HCT116 (cell line): ENCODE data around the gene OPN3. TPM values are rescaled to one million over a fixed set of nuclear protein-coding genes. Genes with fewer than 3 reads are reported as not detected.

Experiments used
- ATAC-seq: fragments of 200-7000 bp; cut with Tn5 transposase; 2 replicates; pipeline ENCODE4 v1.9.1; 2020; ENCODE audit warnings: mild to moderate bottlenecking, moderate library complexity
- BruUV-seq: library from RNA; stranded (reverse); fragments of 400-500 nt; replicated peaks from 2 replicates; lab custom pipeline; 2021; lab: Mats Ljungman, UMichigan
- CTCF ChIA-PET: fragments of 300-600 bp; sonication (Branson Sonifier 250); formaldehyde crosslinking; loops from one replicate; lab custom pipeline; 2021; ENCODE audit warnings: antibody characterized with exemption; lab: Charles Lee
- POLR2A ChIA-PET: fragments of 300-600, 350-600 bp; sonication (Branson Sonifier 250); formaldehyde crosslinking; loops from one replicate; lab custom pipeline; 2021; ENCODE audit warnings: antibody characterized with exemption; lab: Charles Lee
- RAD21 ChIA-PET, 2 experiments: fragments of 300-600 bp; sonication (Branson Sonifier 250); formaldehyde crosslinking; loops; one replicate each; lab custom pipeline; 2023; ENCODE audit warnings: low total read pairs in 2 of 2; ENCODE audit not compliant: uncharacterized antibody in 2 of 2, unreplicated experiment in 2 of 2, low non-redundant PET in 1 of 2; lab: Charles Lee
- DNase-seq: peaks from one replicate; pipeline ENCODE4 v3.0.0-alpha.2; 2010; ENCODE audit warnings: low read depth, low spot score
- H2AFZ ChIP-seq: fragments of 200-600 bp; shearing (Covaris generic), sonication (generic); 2 replicates; pipeline ENCODE4 v1.6.1; 2017; ENCODE audit warnings: low read depth, mixed run types, mixed read lengths, antibody characterized with exemption, low read length; ENCODE audit not compliant: poor library complexity, severe bottlenecking
- H3K27ac ChIP-seq: 2 replicates; pipeline ENCODE4 v1.5.1; 2012; ENCODE audit warnings: low read depth, low read length
- H3K27me3 ChIP-seq: fragments of 200-600 bp; sonication (generic); 2 replicates; pipeline ENCODE4 v1.6.1; 2016; ENCODE audit warnings: mixed run types, low read length, mixed read lengths; ENCODE audit not compliant: insufficient read depth
- H3K36me3 ChIP-seq, 2 experiments: fragments of 200-500 bp in 1 of 2; fragments of 200-600 bp in 1 of 2; sonication (Bioruptor generic) in 1 of 2; sonication (generic) in 1 of 2; 2 replicates each; pipeline versions ENCODE4 v1.5.1 to v1.6.1; 2014 to 2016; ENCODE audit warnings: low read length in 2 of 2, inconsistent platforms in 1 of 2, mixed read lengths in 1 of 2, mixed run types in 1 of 2; ENCODE audit not compliant: insufficient read depth in 2 of 2, control insufficient read depth in 1 of 2
- H3K4me1 ChIP-seq, 2 experiments: fragments of 200-600 bp in 1 of 2; sonication (generic) in 1 of 2; 2 replicates each; pipeline versions ENCODE4 v1.5.1 to v1.6.1; 2012 to 2017; ENCODE audit warnings: low read length in 2 of 2, inconsistent platforms in 1 of 2, mild to moderate bottlenecking in 1 of 2, mixed read lengths in 1 of 2, mixed run types in 1 of 2, moderate library complexity in 1 of 2; ENCODE audit not compliant: insufficient read depth in 2 of 2, control insufficient read depth in 1 of 2
- H3K4me2 ChIP-seq: fragments of 200-600 bp; sonication (generic); 2 replicates; pipeline ENCODE4 v1.6.1; 2017; ENCODE audit warnings: mixed run types, low read length, mixed read lengths
- H3K4me3 ChIP-seq, 2 experiments: fragments of 200-600 bp in 1 of 2; sonication (generic) in 1 of 2; replicated peaks in 1 of 2; 2 replicates each; pipeline ENCODE4 v1.5.1; 2011 to 2016; ENCODE audit warnings: low read length in 2 of 2, control low read depth in 1 of 2, low read depth in 1 of 2, mild to moderate bottlenecking in 1 of 2, mixed read lengths in 1 of 2, mixed run types in 1 of 2
- H3K79me2 ChIP-seq: fragments of 200-600 bp; sonication (generic); 2 replicates; pipeline ENCODE4 v1.6.1; 2017; ENCODE audit warnings: mild to moderate bottlenecking, mixed run types, low read length, moderate library complexity, mixed read lengths; ENCODE audit not compliant: insufficient read depth
- H3K9ac ChIP-seq: fragments of 200-600 bp; sonication (generic); 2 replicates; pipeline ENCODE4 v1.6.1; 2016; ENCODE audit warnings: low read length, mixed read lengths
- H3K9me2 ChIP-seq: fragments of 200-600 bp; sonication (generic), shearing (Covaris generic); 2 replicates; pipeline ENCODE4 v1.6.1; 2017; ENCODE audit warnings: mixed run types, mild to moderate bottlenecking, moderate library complexity; ENCODE audit not compliant: insufficient read depth
- H3K9me3 ChIP-seq, 2 experiments: fragments of 200-500 bp in 1 of 2; fragments of 200-600 bp in 1 of 2; sonication (Bioruptor generic) in 1 of 2; sonication (generic) in 1 of 2; 2 replicates each; pipeline ENCODE4 v1.6.1; 2014 to 2017; ENCODE audit warnings: low read length in 2 of 2, mixed read lengths in 2 of 2, inconsistent platforms in 1 of 2, low read depth in 1 of 2, mild to moderate bottlenecking in 1 of 2, mixed run types in 1 of 2, moderate library complexity in 1 of 2; ENCODE audit not compliant: control insufficient read depth in 1 of 2, insufficient read depth in 1 of 2
- H4K20me1 ChIP-seq: fragments of 200-600 bp; sonication (generic), shearing (Covaris generic); 2 replicates; pipeline ENCODE4 v1.6.1; 2017; ENCODE audit warnings: mixed run types, mild to moderate bottlenecking, moderate library complexity; ENCODE audit not compliant: insufficient read depth
- CBX3 ChIP-seq: IDR thresholded peaks from 2 replicates; pipeline ENCODE4 v1.6.1; 2012; ENCODE audit warnings: low read depth
- CEBPB ChIP-seq: IDR thresholded peaks from 2 replicates; pipeline ENCODE4 v1.6.1; 2012; ENCODE audit warnings: low read depth
- EGR1 ChIP-seq: IDR thresholded peaks from 2 replicates; pipeline ENCODE4 v1.6.1; 2012; ENCODE audit warnings: low read depth
- ELF1 ChIP-seq: IDR thresholded peaks from 2 replicates; pipeline ENCODE4 v1.6.1; 2012; ENCODE audit warnings: low read depth, borderline replicate concordance
- EZH2phosphoT487 ChIP-seq: fragments of 200-600 bp; IDR thresholded peaks from 2 replicates; pipeline ENCODE4 v1.6.1; 2018; ENCODE audit warnings: antibody characterized with exemption, borderline replicate concordance
- FOSL1 ChIP-seq: IDR thresholded peaks from 2 replicates; pipeline ENCODE4 v1.6.1; 2012; ENCODE audit warnings: low read depth
- JUND ChIP-seq: IDR thresholded peaks from 2 replicates; pipeline ENCODE4 v1.6.1; 2012
- POLR2A ChIP-seq: IDR thresholded peaks from 2 replicates; pipeline ENCODE4 v1.7.0; 2011; ENCODE audit warnings: borderline replicate concordance; ENCODE audit not compliant: insufficient read depth, insufficient read length; ENCODE audit errors: extremely low read depth
- POLR2AphosphoS5 ChIP-seq: IDR thresholded peaks from 2 replicates; pipeline ENCODE4 v1.6.1; 2011; ENCODE audit warnings: mild to moderate bottlenecking, low read depth, low read length, moderate library complexity
- RAD21 ChIP-seq: IDR thresholded peaks from 2 replicates; pipeline ENCODE4 v1.6.1; 2012; ENCODE audit warnings: low read depth, mild to moderate bottlenecking
- SP1 ChIP-seq: IDR thresholded peaks from 2 replicates; pipeline ENCODE4 v1.6.1; 2012; ENCODE audit warnings: low read depth
- SRF ChIP-seq: IDR thresholded peaks from 2 replicates; pipeline ENCODE4 v1.6.1; 2012; ENCODE audit warnings: low read depth
- TCF7L2 ChIP-seq: IDR thresholded peaks from 2 replicates; pipeline ENCODE4 v1.7.0; 2011; ENCODE audit warnings: borderline replicate concordance, inconsistent platforms; ENCODE audit not compliant: insufficient read depth, insufficient read length; ENCODE audit errors: extremely low read depth
- YY1 ChIP-seq: IDR thresholded peaks from 2 replicates; pipeline ENCODE4 v1.6.1; 2011; ENCODE audit warnings: low read length, low read depth, moderate library complexity, mild to moderate bottlenecking; ENCODE audit not compliant: insufficient replicate concordance; ENCODE audit errors: extremely low read depth
- ZNF274 ChIP-seq: fragments of 200-500 bp; sonication (Bioruptor generic); IDR thresholded peaks from 2 replicates; pipeline ENCODE4 v1.6.1; 2014; ENCODE audit warnings: mild to moderate bottlenecking, low read depth, low read length, inconsistent platforms
- intact Hi-C: fragments of 100-400 bp; cut with micrococcal nuclease; formaldehyde crosslinking; loops from 2 replicates; pipeline ENCODE4 v1.10.0; 2022
- total RNA-seq: library from RNA; stranded (reverse); gene quantifications from one replicate; pipeline ENCODE4 v1.2.1, GENCODE V29; 2021; ENCODE audit not compliant: unreplicated experiment
- TF ChIP-seq, protein P1 (sequence below): IDR thresholded peaks from 2 replicates; pipeline ENCODE4 v1.6.1; 2011; ENCODE audit warnings: mild to moderate bottlenecking, low read length, moderate library complexity; ENCODE audit not compliant: insufficient replicate concordance; ENCODE audit errors: extremely low read depth
- TF ChIP-seq, protein P2 (sequence below): IDR thresholded peaks from 2 replicates; pipeline ENCODE4 v1.6.1; 2012; ENCODE audit warnings: low read depth
- TF ChIP-seq, protein P3 (sequence below): IDR thresholded peaks from 2 replicates; pipeline ENCODE4 v1.6.1; 2012
- TF ChIP-seq, protein P4 (sequence below), 3 experiments: fragments of 200-600 bp in 1 of 3; sonication (generic) in 1 of 3; IDR thresholded peaks in 2 of 3; conservative IDR thresholded peaks in 1 of 3; 2 replicates each; pipeline ENCODE4 v1.5.1; 2012 to 2017; ENCODE audit warnings: low read depth in 2 of 3, low read length in 2 of 3, antibody characterized with exemption in 1 of 3, borderline replicate concordance in 1 of 3, control low read depth in 1 of 3, mild to moderate bottlenecking in 1 of 3, mixed read lengths in 1 of 3, mixed run types in 1 of 3, moderate library complexity in 1 of 3; ENCODE audit not compliant: insufficient read depth in 1 of 3
- TF ChIP-seq, protein P5 (sequence below): IDR thresholded peaks from 2 replicates; pipeline ENCODE4 v1.6.1; 2012

OPN3 gene
- total RNA-seq, 1 experiment from 2014 or later = 6.1 TPM

DNA sequence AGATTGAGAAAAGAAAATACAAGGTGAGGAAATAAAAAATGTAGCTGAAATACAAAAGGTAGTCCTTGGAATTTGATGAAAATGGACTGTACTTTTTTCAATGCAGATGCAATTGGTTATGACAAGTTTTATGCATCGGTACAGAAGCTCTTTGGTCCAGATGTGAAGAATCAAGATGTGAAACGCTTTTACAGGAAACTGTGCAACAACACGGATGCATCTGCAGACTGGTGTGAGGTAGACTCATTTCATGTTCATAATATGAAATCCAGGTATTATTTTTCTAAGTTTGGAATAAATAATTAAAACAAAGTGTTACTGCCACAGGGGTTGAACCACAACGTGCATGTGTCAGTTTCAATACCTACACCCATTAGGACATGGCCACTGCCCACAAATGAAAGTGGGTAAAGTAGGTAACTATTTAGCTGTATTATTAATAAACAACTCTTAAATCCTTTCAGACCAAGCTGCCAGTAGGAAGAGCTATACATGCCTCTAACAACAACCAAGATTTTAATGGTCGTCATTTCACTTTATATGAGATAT is 20.3 kb upstream of the OPN3 start:
- Histone ChIP-seq H3K4me2 (no peak overlapping the region), H2AFZ (no peak overlapping the region)
- POLR2A ChIA-PET = no interaction called here
- TF ChIP-seq, protein P1, sequence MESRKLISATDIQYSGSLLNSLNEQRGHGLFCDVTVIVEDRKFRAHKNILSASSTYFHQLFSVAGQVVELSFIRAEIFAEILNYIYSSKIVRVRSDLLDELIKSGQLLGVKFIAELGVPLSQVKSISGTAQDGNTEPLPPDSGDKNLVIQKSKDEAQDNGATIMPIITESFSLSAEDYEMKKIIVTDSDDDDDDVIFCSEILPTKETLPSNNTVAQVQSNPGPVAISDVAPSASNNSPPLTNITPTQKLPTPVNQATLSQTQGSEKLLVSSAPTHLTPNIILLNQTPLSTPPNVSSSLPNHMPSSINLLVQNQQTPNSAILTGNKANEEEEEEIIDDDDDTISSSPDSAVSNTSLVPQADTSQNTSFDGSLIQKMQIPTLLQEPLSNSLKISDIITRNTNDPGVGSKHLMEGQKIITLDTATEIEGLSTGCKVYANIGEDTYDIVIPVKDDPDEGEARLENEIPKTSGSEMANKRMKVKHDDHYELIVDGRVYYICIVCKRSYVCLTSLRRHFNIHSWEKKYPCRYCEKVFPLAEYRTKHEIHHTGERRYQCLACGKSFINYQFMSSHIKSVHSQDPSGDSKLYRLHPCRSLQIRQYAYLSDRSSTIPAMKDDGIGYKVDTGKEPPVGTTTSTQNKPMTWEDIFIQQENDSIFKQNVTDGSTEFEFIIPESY = no peak
- TF ChIP-seq EGR1 (no peak), SP1 (no peak), TCF7L2 (no peak), ZNF274 (no peak), SRF (no peak), CBX3 (no peak), EZH2phosphoT487 (no peak), FOSL1 (no peak), RAD21 (no peak), YY1 (no peak), CEBPB (no peak), POLR2A (no peak), JUND (no peak), POLR2AphosphoS5 (no peak), ELF1 (no peak)
- TF ChIP-seq, protein P2, sequence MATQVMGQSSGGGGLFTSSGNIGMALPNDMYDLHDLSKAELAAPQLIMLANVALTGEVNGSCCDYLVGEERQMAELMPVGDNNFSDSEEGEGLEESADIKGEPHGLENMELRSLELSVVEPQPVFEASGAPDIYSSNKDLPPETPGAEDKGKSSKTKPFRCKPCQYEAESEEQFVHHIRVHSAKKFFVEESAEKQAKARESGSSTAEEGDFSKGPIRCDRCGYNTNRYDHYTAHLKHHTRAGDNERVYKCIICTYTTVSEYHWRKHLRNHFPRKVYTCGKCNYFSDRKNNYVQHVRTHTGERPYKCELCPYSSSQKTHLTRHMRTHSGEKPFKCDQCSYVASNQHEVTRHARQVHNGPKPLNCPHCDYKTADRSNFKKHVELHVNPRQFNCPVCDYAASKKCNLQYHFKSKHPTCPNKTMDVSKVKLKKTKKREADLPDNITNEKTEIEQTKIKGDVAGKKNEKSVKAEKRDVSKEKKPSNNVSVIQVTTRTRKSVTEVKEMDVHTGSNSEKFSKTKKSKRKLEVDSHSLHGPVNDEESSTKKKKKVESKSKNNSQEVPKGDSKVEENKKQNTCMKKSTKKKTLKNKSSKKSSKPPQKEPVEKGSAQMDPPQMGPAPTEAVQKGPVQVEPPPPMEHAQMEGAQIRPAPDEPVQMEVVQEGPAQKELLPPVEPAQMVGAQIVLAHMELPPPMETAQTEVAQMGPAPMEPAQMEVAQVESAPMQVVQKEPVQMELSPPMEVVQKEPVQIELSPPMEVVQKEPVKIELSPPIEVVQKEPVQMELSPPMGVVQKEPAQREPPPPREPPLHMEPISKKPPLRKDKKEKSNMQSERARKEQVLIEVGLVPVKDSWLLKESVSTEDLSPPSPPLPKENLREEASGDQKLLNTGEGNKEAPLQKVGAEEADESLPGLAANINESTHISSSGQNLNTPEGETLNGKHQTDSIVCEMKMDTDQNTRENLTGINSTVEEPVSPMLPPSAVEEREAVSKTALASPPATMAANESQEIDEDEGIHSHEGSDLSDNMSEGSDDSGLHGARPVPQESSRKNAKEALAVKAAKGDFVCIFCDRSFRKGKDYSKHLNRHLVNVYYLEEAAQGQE = no peak
- TF ChIP-seq, protein P3, sequence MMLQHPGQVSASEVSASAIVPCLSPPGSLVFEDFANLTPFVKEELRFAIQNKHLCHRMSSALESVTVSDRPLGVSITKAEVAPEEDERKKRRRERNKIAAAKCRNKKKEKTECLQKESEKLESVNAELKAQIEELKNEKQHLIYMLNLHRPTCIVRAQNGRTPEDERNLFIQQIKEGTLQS = no peak
- TF ChIP-seq, protein P4, sequence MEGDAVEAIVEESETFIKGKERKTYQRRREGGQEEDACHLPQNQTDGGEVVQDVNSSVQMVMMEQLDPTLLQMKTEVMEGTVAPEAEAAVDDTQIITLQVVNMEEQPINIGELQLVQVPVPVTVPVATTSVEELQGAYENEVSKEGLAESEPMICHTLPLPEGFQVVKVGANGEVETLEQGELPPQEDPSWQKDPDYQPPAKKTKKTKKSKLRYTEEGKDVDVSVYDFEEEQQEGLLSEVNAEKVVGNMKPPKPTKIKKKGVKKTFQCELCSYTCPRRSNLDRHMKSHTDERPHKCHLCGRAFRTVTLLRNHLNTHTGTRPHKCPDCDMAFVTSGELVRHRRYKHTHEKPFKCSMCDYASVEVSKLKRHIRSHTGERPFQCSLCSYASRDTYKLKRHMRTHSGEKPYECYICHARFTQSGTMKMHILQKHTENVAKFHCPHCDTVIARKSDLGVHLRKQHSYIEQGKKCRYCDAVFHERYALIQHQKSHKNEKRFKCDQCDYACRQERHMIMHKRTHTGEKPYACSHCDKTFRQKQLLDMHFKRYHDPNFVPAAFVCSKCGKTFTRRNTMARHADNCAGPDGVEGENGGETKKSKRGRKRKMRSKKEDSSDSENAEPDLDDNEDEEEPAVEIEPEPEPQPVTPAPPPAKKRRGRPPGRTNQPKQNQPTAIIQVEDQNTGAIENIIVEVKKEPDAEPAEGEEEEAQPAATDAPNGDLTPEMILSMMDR (IDR thresholded peaks at IDR 0.05 in 2 of 3, conservative IDR thresholded peaks at IDR 0.05 in 1 of 3; ENCODE audit: borderline replicate concordance in 1 of 3, insufficient read depth in 1 of 3, low read depth in 2 of 3, low read length in 2 of 3) = no peak
- TF ChIP-seq, protein P5, sequence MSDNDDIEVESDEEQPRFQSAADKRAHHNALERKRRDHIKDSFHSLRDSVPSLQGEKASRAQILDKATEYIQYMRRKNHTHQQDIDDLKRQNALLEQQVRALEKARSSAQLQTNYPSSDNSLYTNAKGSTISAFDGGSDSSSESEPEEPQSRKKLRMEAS = no peak
- TF ChIP-seq, all 23 proteins: peak for 0
- H4K20me1 ChIP-seq = no peaks in the 10 kb centered on the region
- H3K9me2 ChIP-seq = no peaks in the 10 kb centered on the region
- H3K4me3 ChIP-seq = no peak overlapping the region
- CTCF ChIA-PET = no interaction called here
- DNase-seq (no peak), ATAC-seq (no peak)
- H3K27ac ChIP-seq = no peak overlapping the region
- no peaks in the 10 kb centered on the region for H3K79me2 ChIP-seq
- no peaks in the 10 kb centered on the region for H3K9me3 ChIP-seq
- no peaks in the 10 kb centered on the region for H3K36me3 ChIP-seq
- H3K9ac ChIP-seq = no peak overlapping the region
- intact Hi-C loops = no loop called here
- no TSS peak for BruUV-seq
- RAD21 ChIA-PET = no interaction called here
- no peaks in the 10 kb centered on the region for H3K4me1 ChIP-seq
- H3K27me3 ChIP-seq = no peaks in the 10 kb centered on the region
